H1 (cell line): Measurements from ENCODE around the gene HHAT.

ENCODE experiments used
- ATF2 ChIP-seq: IDR thresholded peaks from 2 replicates; pipeline ENCODE4 v1.6.1; 2012; ENCODE audit warnings: low read length, inconsistent platforms
- CTCF ChIP-seq, 3 experiments: IDR thresholded peaks; 1 replicate in 2 of 3; 2 replicates in 1 of 3; pipeline versions ENCODE4 v1.5.1 to v1.6.1; 2011; ENCODE audit warnings: low read length in 3 of 3, mild to moderate bottlenecking in 3 of 3, inconsistent platforms in 2 of 3, low read depth in 1 of 3, moderate library complexity in 1 of 3; ENCODE audit not compliant: insufficient read depth in 1 of 3; ENCODE audit errors: control extremely low read depth in 1 of 3
- EGR1 ChIP-seq: IDR thresholded peaks from 2 replicates; pipeline ENCODE4 v1.6.1; 2011; ENCODE audit warnings: low read depth, low read length, borderline replicate concordance
- EP300 ChIP-seq, 2 experiments: IDR thresholded peaks; 1 replicate in 1 of 2; 2 replicates in 1 of 2; pipeline ENCODE4 v1.6.1; 2011 to 2012; ENCODE audit warnings: low read depth in 2 of 2, low read length in 2 of 2, mild to moderate bottlenecking in 2 of 2, borderline replicate concordance in 1 of 2, inconsistent platforms in 1 of 2, moderate library complexity in 1 of 2
- EZH2 ChIP-seq: fragments of 200-600 bp; sonication (generic); IDR thresholded peaks from 2 replicates; pipeline ENCODE4 v1.7.1; 2012; ENCODE audit warnings: low read depth, mild to moderate bottlenecking, moderate library complexity, low read length, inconsistent platforms; ENCODE audit not compliant: severe bottlenecking
- MAX ChIP-seq: IDR thresholded peaks from 2 replicates; pipeline ENCODE4 v1.6.1; 2012; ENCODE audit warnings: inconsistent platforms
- POLR2A ChIP-seq, 2 experiments: IDR thresholded peaks; 1 replicate in 1 of 2; 2 replicates in 1 of 2; pipeline ENCODE4 v1.6.1; 2011; ENCODE audit warnings: low read depth in 2 of 2, low read length in 2 of 2, mild to moderate bottlenecking in 2 of 2; ENCODE audit errors: control extremely low read depth in 1 of 2
- RAD21 ChIP-seq, 2 experiments: IDR thresholded peaks in 1 of 2; conservative IDR thresholded peaks in 1 of 2; 2 replicates each; pipeline ENCODE4 v1.6.1; 2011; ENCODE audit warnings: low read depth in 2 of 2, low read length in 2 of 2, improper control_type of control experiment in 1 of 2, inconsistent platforms in 1 of 2, mild to moderate bottlenecking in 1 of 2, moderate library complexity in 1 of 2
- RNF2 ChIP-seq: fragments of 200-900, 300-1000 bp; sonication (generic); IDR thresholded peaks from 2 replicates; pipeline ENCODE4 v1.7.1; 2016; ENCODE audit warnings: borderline replicate concordance, low read depth, mild to moderate bottlenecking, antibody characterized with exemption, low read length; ENCODE audit not compliant: poor library complexity, severe bottlenecking; ENCODE audit errors: missing control alignments
- TCF12 ChIP-seq: IDR thresholded peaks from 2 replicates; pipeline ENCODE4 v1.6.1; 2011; ENCODE audit warnings: low read depth, mild to moderate bottlenecking, low read length

- TF ChIP-seq TCF12 (no peak), ATF2 (no peak), CTCF (IDR thresholded peaks at IDR 0.05; ENCODE audit: control extremely low read depth in 1 of 3, insufficient read depth in 1 of 3, low read depth in 1 of 3, low read length in 3 of 3) (no peak), MAX (no peak), EP300 (IDR thresholded peaks at IDR 0.05; ENCODE audit: borderline replicate concordance in 1 of 2, low read depth in 2 of 2, low read length in 2 of 2) (no peak), RAD21 (IDR thresholded peaks at IDR 0.05 in 1 of 2, conservative IDR thresholded peaks at IDR 0.05 in 1 of 2; ENCODE audit: low read depth in 2 of 2, low read length in 2 of 2) (no peak), POLR2A (IDR thresholded peaks at IDR 0.05; ENCODE audit: control extremely low read depth in 1 of 2, low read depth in 2 of 2, low read length in 2 of 2) (no peak), RNF2 (no peak), EGR1 (no peak), EZH2 (no peak)
Measured at GRCh38 chr1:210709701-210710100, 381.0 kb downstream of the HHAT start.
